Aorta (tissue), 5 donors: ENCODE results near the gene AGAP3. TPM values are rescaled to one million over a fixed set of nuclear protein-coding genes. Genes with fewer than 3 reads are reported as not detected.

Experiments used
- ATAC-seq: fragments of 200-7000 bp; cut with Tn5 transposase; one replicate; pipeline ENCODE4 v1.9.1; 2022; ENCODE audit warnings: moderate library complexity; ENCODE audit not compliant: low FRiP score
- DNase-seq, 2 donors: peaks; one replicate each; pipeline ENCODE4 v3.0.0-alpha.2; 2020
- H3K27ac ChIP-seq, 2 donors: one replicate each; pipeline ENCODE4 v1.5.1; 2013; ENCODE audit warnings: low read length in 2 of 2, mild to moderate bottlenecking in 2 of 2, moderate library complexity in 2 of 2, control low read depth in 1 of 2, inconsistent platforms in 1 of 2, low read depth in 1 of 2
- H3K27me3 ChIP-seq, 2 donors: one replicate each; pipeline ENCODE4 v1.6.1; 2013; ENCODE audit warnings: control low read depth in 1 of 2, low read length in 1 of 2, mild to moderate bottlenecking in 1 of 2, moderate library complexity in 1 of 2; ENCODE audit not compliant: insufficient read depth in 2 of 2, control insufficient read depth in 1 of 2
- H3K36me3 ChIP-seq, 2 donors: one replicate each; pipeline ENCODE4 v1.6.1; 2013; ENCODE audit warnings: control low read depth in 1 of 2, low read length in 1 of 2, mild to moderate bottlenecking in 1 of 2; ENCODE audit not compliant: insufficient read depth in 2 of 2, control insufficient read depth in 1 of 2
- H3K4me1 ChIP-seq, 2 donors: one replicate each; pipeline ENCODE4 v1.6.1; 2013; ENCODE audit warnings: low read length in 2 of 2, control low read depth in 1 of 2, mild to moderate bottlenecking in 1 of 2, moderate library complexity in 1 of 2; ENCODE audit not compliant: insufficient read depth in 2 of 2, control insufficient read depth in 1 of 2
- H3K4me3 ChIP-seq, 2 donors: one replicate each; pipeline ENCODE4 v1.5.1; 2013; ENCODE audit warnings: low read length in 2 of 2, control low read depth in 1 of 2, mild to moderate bottlenecking in 1 of 2
- H3K9me3 ChIP-seq: one replicate; pipeline ENCODE4 v1.6.1; 2013; ENCODE audit warnings: mild to moderate bottlenecking, low read length; ENCODE audit not compliant: control insufficient read depth
- WGBS, 2 donors: extraction: QIAGEN DNeasy Blood & Tissue Kit; methylation state at CpG; one replicate each; pipeline ENCODE4 v1.1.7; 2013; 5-methylcytosine and 5-hydroxymethylcytosine counted together
- intact Hi-C, 2 donors: fragments of 100-400 bp; cut with DNase I; formaldehyde crosslinking; loops; one replicate each; pipeline versions ENCODE4 v1.14.2 to v1.15.0; 2022
- polyA plus RNA-seq, 2 donors: library from polyadenylated mRNA; stranded (reverse); fragments of 200-250 nt; gene quantifications; one replicate each; pipeline ENCODE4 v1.2.3, GENCODE V29; 2013
- total RNA-seq, 2 donors: library from RNA; stranded (reverse); fragmentation: NEBNext Ultra II Directional; extraction: Animal tissue kit (Norgen Biotek cat#: 25700); gene quantifications; one replicate each; pipeline ENCODE4 v1.2.1, GENCODE V29; 2021
- donor health status: healthy with polysubstance abuse.
- donor health status: Bipolar disorder and iron deficiency.
- donor health status: DM: no; HTN: no; CAD: no.
- donor health status: DM: no; HTN: no; CAD: no.
- donor health status: DM: yes; HTN: yes; CAD: no.

The AGAP3 gene
- total and polyA plus RNA-seq, 4 donors: 21.5 to 115 (median 82.7) TPM

DNA sequence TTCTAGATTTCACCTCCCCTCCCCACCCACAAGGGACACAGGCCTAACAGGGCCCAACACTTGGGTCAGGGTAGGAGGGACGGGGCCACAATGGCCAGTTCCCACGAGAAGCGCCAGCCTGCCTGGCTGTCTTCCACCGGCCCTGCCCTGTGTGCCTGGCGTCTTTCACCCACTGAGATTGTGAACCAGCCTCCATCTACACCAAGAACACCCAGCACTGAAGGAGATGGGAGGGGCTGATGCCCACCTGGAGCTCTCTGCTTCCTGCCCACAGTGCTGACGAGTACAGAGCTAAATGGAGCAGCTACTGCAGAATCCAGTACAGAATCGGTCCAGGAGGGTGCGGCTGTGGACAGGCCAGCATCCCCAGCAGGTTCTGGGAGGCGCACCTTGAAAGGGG, 40.3 kb upstream of the AGAP3 start:
- DNase-seq: no peak
- H3K9me3 ChIP-seq: no peaks in the 10 kb centered on the region
- H3K4me3 ChIP-seq: no peak overlapping the region
- ATAC-seq: no peak
- no peaks in the 10 kb centered on the region for H3K4me1 ChIP-seq
- no peaks in the 10 kb centered on the region for H3K36me3 ChIP-seq
- no peaks in the 10 kb centered on the region for H3K27me3 ChIP-seq
- intact Hi-C loops: no loop called here
- H3K27ac ChIP-seq: no peak overlapping the region
- 72 to 73% methylated on average over 9 of the region's 9 CpGs for WGBS, 2 donors

DNA sequence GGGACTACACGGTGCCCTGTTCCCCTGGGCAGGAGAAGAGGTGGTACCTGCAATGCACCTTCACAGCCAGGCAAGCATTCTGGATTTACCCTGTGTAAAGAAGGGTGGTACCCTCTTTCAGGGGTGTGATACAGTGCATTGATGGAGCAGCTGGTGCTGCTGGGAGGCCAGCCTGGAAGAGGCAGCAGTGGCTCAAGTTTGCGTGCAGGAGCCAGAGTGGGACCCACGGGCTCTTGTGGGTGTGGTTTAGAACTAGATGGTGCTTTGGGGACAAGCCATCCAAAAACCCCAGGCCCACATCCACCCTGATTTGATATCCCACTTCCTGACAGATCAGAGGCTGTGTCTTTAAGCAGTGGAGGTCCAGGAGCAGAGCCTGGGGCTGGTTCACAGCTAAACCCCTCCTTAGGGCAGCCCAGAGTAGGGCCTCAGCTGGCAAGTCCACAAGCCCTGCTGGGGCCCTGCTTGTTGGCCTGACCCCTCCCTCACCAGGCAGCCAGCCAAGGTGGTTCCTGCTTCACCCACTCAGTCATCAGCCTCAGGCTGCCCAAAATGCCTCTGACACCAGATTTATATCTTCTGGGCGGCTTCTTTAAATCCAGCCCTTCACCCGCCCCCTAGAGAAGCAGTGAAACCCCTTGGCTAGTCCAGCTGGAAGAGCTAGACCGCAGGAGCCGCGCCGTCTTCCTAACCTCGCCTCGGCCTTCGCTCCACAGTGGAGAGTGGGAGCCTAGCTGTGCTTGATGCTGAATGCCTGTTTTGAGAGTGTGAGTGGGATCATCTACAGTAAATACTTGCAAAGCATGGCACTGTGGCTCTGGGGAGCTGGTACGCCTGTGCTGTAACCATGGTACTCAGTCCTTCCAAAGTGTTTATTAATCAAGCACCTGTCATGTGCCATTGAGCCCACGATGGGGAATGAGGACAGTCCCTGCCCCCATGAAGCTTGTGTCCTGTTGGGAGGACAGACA, 39.4 kb upstream of the AGAP3 start:
- no peaks in the 10 kb centered on the region for H3K9me3 ChIP-seq
- ATAC-seq: no peak
- 20 to 23% methylated on average over 14 of the region's 14 CpGs for WGBS, 2 donors
- peak in 1 of 2 donors; percentile 77 for DNase-seq
- no peaks in the 10 kb centered on the region for H3K4me1 ChIP-seq
- no peak overlapping the region for H3K4me3 ChIP-seq
- no peaks in the 10 kb centered on the region for H3K36me3 ChIP-seq
- no peaks in the 10 kb centered on the region for H3K27me3 ChIP-seq
- intact Hi-C loops: no loop called here
- no peak overlapping the region for H3K27ac ChIP-seq

DNA sequence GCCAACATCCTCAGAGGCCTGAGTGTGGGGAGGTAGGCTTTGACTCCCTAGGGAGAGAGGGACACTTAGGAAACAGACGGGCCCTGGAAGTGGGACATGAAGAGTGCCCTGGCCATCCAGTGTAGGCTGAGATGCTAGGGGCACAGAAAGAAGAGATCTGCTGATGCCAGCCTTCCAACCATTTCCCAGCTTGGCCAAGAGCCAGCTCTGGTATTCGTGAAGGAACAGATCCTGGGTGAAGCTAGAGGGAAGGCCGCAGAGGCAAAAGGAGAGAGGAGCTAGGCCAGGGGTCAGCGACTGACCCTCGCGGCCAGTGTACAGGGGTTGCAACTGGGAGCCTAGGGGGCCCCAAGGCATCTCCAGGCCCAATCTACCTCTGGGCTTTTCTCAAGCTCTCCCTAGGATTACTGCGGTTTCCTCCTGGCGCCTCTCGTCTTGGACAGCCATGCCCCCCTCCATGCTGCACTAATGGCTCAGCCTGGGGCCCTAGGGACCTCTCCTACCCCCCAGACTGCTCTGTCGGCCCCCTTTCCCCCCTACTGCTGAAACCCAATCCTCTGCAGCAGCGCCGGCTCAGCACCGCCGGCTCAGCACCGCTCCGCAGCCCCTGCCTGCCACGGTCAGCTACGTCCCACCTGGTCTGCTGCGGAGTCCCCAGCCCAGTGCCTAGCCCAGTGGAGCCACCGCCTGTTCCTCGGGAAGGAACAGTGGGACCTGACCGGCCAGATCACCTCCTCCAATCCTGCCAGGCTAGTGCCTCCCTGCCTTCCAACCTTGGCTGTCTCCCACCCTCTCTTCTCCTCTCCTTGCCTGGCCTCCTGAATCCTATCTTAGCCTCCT, 38.1 kb upstream of the AGAP3 start, which contains the start of gene ASIC3:
TSS of gene ASIC3 (plus strand) at position 556 of the 840 bp plus-strand sequence. CDS start 355 bp downstream, outside the sequence.
- WGBS, 2 donors: 70 to 73% methylated on average over 22 of the region's 22 CpGs
- Histone ChIP-seq H3K27ac (no peak within 1 kb of the TSS), H3K36me3 (no peaks in the 10 kb centered on the region), H3K9me3 (no peaks in the 10 kb centered on the region), H3K27me3 (no peaks in the 10 kb centered on the region), H3K4me3 (no peak within 1 kb of the TSS), H3K4me1 (no peaks in the 10 kb centered on the region)
- intact Hi-C loops: no loop called here
- DNase-seq (no peak), ATAC-seq (no peak)

DNA sequence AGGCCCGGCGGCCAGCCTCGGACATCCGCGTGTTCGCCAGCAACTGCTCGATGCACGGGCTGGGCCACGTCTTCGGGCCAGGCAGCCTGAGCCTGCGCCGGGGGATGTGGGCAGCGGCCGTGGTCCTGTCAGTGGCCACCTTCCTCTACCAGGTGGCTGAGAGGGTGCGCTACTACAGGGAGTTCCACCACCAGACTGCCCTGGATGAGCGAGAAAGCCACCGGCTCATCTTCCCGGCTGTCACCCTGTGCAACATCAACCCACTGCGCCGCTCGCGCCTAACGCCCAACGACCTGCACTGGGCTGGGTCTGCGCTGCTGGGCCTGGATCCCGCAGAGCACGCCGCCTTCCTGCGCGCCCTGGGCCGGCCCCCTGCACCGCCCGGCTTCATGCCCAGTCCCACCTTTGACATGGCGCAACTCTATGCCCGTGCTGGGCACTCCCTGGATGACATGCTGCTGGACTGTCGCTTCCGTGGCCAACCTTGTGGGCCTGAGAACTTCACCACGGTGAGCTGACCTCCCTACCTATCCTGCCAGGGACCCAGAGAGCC, 37.3 kb upstream of the AGAP3 start:
- no peaks in the 10 kb centered on the region for H3K9me3 ChIP-seq
- H3K27me3 ChIP-seq: no peaks in the 10 kb centered on the region
- no peak overlapping the region for H3K4me3 ChIP-seq
- WGBS, 2 donors: 90% methylated on average over 36 to 38 of the region's 38 CpGs
- H3K27ac ChIP-seq: no peak overlapping the region
- no peak for DNase-seq
- no peaks in the 10 kb centered on the region for H3K36me3 ChIP-seq
- no peak for ATAC-seq
- intact Hi-C loops: no loop called here
- H3K4me1 ChIP-seq: no peaks in the 10 kb centered on the region

DNA sequence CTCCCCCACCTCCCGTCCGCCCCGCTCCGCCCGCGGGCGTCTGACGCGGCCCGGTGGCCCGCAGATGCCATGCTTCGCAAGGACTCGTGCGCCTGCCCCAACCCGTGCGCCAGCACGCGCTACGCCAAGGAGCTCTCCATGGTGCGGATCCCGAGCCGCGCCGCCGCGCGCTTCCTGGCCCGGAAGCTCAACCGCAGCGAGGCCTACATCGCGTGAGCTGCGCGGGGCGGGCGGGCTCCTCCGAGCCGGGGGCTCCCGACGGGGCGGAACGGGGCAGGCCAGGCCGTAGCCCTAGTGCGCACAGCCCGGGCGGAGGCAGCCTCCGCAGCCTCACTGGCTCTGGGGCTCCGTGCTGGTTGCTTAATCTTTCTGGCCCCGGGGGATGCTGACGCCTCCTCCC, 35.2 kb upstream of the AGAP3 start:
- intact Hi-C loops: no loop called here
- ATAC-seq: peak; percentile 63
- no peak overlapping the region for H3K4me3 ChIP-seq
- no peaks in the 10 kb centered on the region for H3K27me3 ChIP-seq
- no peaks in the 10 kb centered on the region for H3K9me3 ChIP-seq
- WGBS, 2 donors: 1 to 2% methylated on average over 31 to 50 of the region's 50 CpGs
- H3K27ac ChIP-seq: no peak overlapping the region
- peak; percentile 73 to 90 for DNase-seq
- no peaks in the 10 kb centered on the region for H3K36me3 ChIP-seq
- H3K4me1 ChIP-seq: no peaks in the 10 kb centered on the region

DNA sequence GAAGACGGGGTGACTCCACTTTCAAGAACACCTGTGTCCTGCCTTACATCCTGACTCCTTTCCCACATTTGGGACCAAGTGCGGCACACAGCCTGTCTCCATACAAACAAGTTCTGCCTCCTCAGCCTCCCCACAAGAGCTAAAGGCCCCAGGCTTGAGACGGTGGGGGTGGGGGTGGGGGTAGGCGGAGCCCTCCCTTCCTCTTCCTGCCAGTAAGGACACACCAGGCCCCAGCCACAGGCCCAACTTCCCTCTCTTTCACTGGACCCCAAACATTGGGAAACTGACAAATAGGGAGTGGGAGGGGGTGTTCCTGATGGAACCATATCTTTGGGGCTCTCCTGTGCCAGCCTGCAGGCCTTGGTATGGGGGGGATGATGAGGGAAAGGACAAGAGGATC, 33.2 kb upstream of the AGAP3 start:
- Histone ChIP-seq H3K27ac (no peak overlapping the region), H3K9me3 (no peaks in the 10 kb centered on the region), H3K27me3 (no peaks in the 10 kb centered on the region), H3K4me1 (no peaks in the 10 kb centered on the region), H3K4me3 (no peak overlapping the region), H3K36me3 (no peaks in the 10 kb centered on the region)
- intact Hi-C loops: no loop called here
- WGBS, 2 donors: 83 to 85% methylated on average over 4 of the region's 4 CpGs
- DNase-seq (no peak), ATAC-seq (no peak)

DNA sequence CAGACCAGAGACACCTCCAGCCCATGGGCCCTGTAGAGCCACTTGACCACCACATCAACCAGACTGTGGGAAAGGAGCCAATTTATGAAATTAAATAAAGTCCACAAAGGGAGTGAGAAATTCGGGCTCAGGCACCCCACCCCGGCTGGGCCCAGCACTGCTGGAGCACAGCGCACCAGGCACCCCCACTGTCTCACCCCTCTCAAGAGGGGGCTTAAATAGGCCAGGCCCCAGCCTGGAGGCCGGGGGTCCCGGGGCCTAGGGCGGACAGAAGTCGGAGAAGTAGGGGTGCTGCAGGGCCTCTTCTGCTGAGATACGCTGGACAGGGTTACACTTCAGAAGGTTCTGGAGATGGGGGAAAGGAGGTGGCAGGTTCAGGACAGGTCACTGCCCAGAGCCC, 32.5 kb upstream of the AGAP3 start:
- WGBS, 2 donors: 85 to 89% methylated on average over 8 of the region's 8 CpGs
- intact Hi-C loops: no loop called here

DNA sequence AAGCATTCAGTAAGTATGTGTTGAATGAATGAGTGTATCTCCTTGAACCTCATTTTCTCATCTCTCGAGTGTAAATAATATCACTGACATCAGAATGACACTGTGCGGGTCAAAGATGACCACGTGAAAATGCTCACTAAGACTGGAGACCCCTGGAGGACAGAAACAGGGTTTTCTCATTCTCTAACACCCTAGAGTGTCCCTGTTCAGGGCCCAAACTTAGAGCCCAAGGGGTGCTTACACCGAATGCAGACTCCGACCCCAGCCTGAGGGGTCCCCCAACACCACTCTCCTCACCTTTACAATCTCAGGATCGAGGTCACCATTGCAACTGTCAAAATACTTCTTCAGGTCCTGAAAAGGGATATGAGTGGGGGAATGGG, 30.0 kb upstream of the AGAP3 start:
- Histone ChIP-seq H3K4me3 (no peak overlapping the region), H3K27ac (no peak overlapping the region), H3K27me3 (no peaks in the 10 kb centered on the region), H3K4me1 (no peaks in the 10 kb centered on the region), H3K36me3 (no peaks in the 10 kb centered on the region), H3K9me3 (no peaks in the 10 kb centered on the region)
- DNase-seq (no peak), ATAC-seq (no peak)
- 88 to 91% methylated on average over 6 of the region's 6 CpGs for WGBS, 2 donors
- intact Hi-C loops: no loop called here

More for the DNA sequence above, 32.5 kb upstream of the AGAP3 start:
- DNase-seq (no peak), ATAC-seq (no peak)
- no peak overlapping the region for H3K27ac ChIP-seq
- H3K4me1 ChIP-seq: no peaks in the 10 kb centered on the region
- no peak overlapping the region for H3K4me3 ChIP-seq
- no peaks in the 10 kb centered on the region for H3K27me3 ChIP-seq
- no peaks in the 10 kb centered on the region for H3K9me3 ChIP-seq
- H3K36me3 ChIP-seq: no peaks in the 10 kb centered on the region
